ENCODE results near the gene ARHGAP12.

ARHGAP12 gene

GRCh38 chr10:31945392-31945791 is 16.8 kb upstream of the ARHGAP12 start:
- H3K9ac ChIP-seq (ENCODE audit: low read length): no peak overlapping the region
- H3K18ac ChIP-seq (ENCODE audit: low read length): no peak overlapping the region
- H3K14ac ChIP-seq (ENCODE audit: low read length): no peak overlapping the region
- H3K4me2 ChIP-seq (ENCODE audit: low read length): no peak overlapping the region
- no peak overlapping the region for H2BK5ac ChIP-seq (ENCODE audit: low read depth, low read length, poor library complexity)
- H3K23ac ChIP-seq (ENCODE audit: low read length): no peak overlapping the region
- peaks cover 0 to 2% of the 10 kb centered on the region in 2 experiments for H3K4me1 ChIP-seq (ENCODE audit: control insufficient read depth in 1 of 2, insufficient read depth in 2 of 2, low read length in 2 of 2)
- no peak overlapping the region for H2AFZ ChIP-seq (ENCODE audit: insufficient read depth, low read length, poor library complexity)
- H3K4ac ChIP-seq (ENCODE audit: low read depth, low read length): no peak overlapping the region
- H3K27me3 ChIP-seq (ENCODE audit: insufficient read depth, low read length): no peaks in the 10 kb centered on the region
- no peak overlapping the region for H3K27ac ChIP-seq (ENCODE audit: low read depth, low read length)
- H2BK12ac ChIP-seq (ENCODE audit: low read length): no peak overlapping the region
- no peak overlapping the region for H3K4me3 ChIP-seq (ENCODE audit: low read depth, low read length)
- H3K9me3 ChIP-seq (ENCODE audit: insufficient read depth, low read depth, low read length): no peaks in the 10 kb centered on the region
- no peaks in the 10 kb centered on the region for H3K79me1 ChIP-seq (ENCODE audit: low read length)
- no peaks in the 10 kb centered on the region for H3K79me2 ChIP-seq (ENCODE audit: control insufficient read depth, insufficient read depth, low read length, poor library complexity)
- H2AK5ac ChIP-seq (ENCODE audit: low read length): no peak overlapping the region
- H2BK120ac ChIP-seq (ENCODE audit: insufficient read depth, low read length, poor library complexity): no peak overlapping the region
- no peak for DNase-seq
- WGBS (ENCODE audit: extremely low coverage, insufficient coverage, insufficient read length): no CpG with 5 or more reads among the region's 1 CpG
- H4K91ac ChIP-seq (ENCODE audit: low read depth, low read length): no peak overlapping the region
- no peak overlapping the region for H4K8ac ChIP-seq (ENCODE audit: low read depth, low read length)
- H4K12ac ChIP-seq (ENCODE audit: low read depth, low read length): no peak overlapping the region
- no peaks in the 10 kb centered on the region for H3K36me3 ChIP-seq (ENCODE audit: control insufficient read depth in 1 of 2, insufficient read depth in 2 of 2, low read length in 2 of 2)

- no peak overlapping the region for H3K18ac ChIP-seq (ENCODE audit: low read length)
- H3K4me2 ChIP-seq (ENCODE audit: low read length): no peak overlapping the region
- H3K4me3 ChIP-seq (ENCODE audit: low read depth, low read length): no peak overlapping the region
- H2BK5ac ChIP-seq (ENCODE audit: low read depth, low read length, poor library complexity): no peak overlapping the region
- no peak overlapping the region for H3K23ac ChIP-seq (ENCODE audit: low read length)
- H3K9ac ChIP-seq (ENCODE audit: low read length): no peak overlapping the region
- H2AK5ac ChIP-seq (ENCODE audit: low read length): no peak overlapping the region
- H2AFZ ChIP-seq (ENCODE audit: insufficient read depth, low read length, poor library complexity): no peak overlapping the region
- H3K27ac ChIP-seq (ENCODE audit: low read depth, low read length): no peak overlapping the region
- peaks cover 0 to 2% of the 10 kb centered on the region in 2 experiments for H3K4me1 ChIP-seq (ENCODE audit: control insufficient read depth in 1 of 2, insufficient read depth in 2 of 2, low read length in 2 of 2)
- no peaks in the 10 kb centered on the region for H3K79me1 ChIP-seq (ENCODE audit: low read length)
- H3K14ac ChIP-seq (ENCODE audit: low read length): no peak overlapping the region
- H2BK12ac ChIP-seq (ENCODE audit: low read length): no peak overlapping the region
- H3K79me2 ChIP-seq (ENCODE audit: control insufficient read depth, insufficient read depth, low read length, poor library complexity): no peaks in the 10 kb centered on the region
- no peak overlapping the region for H4K8ac ChIP-seq (ENCODE audit: low read depth, low read length)
- H3K4ac ChIP-seq (ENCODE audit: low read depth, low read length): no peak overlapping the region
- no CpG with 5 or more reads among the region's 3 CpGs for WGBS (ENCODE audit: extremely low coverage, insufficient coverage, insufficient read length)
- H2BK120ac ChIP-seq (ENCODE audit: insufficient read depth, low read length, poor library complexity): no peak overlapping the region
- no peaks in the 10 kb centered on the region for H3K9me3 ChIP-seq (ENCODE audit: insufficient read depth, low read depth, low read length)
- DNase-seq: no peak
- no peaks in the 10 kb centered on the region for H3K27me3 ChIP-seq (ENCODE audit: insufficient read depth, low read length)
- no peak overlapping the region for H4K91ac ChIP-seq (ENCODE audit: low read depth, low read length)
- no peaks in the 10 kb centered on the region for H3K36me3 ChIP-seq (ENCODE audit: control insufficient read depth in 1 of 2, insufficient read depth in 2 of 2, low read length in 2 of 2)
- H4K12ac ChIP-seq (ENCODE audit: low read depth, low read length): no peak overlapping the region
Measured at GRCh38 chr10:31944071-31944433, 15.4 kb upstream of the ARHGAP12 start.

DNA sequence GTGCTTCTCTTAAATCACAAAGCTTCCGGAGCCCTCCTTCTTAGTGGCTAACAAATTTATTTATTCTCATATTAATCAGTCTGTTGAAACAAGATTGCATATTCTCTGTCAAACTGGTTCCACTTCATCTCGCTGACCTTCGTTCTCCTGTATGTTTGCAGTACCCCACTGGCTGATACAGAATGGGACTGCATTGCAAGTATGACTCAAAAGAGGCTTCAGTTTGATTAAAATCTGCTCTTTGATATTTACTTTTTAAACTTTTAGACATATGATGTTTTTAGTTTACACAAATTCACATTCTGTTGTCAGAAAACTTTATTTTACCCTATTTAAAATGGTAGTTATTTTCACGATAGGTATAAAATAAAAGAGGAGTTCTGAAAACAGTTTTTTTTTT is 14.3 kb upstream of the ARHGAP12 start:
- Histone ChIP-seq H3K36me3 (ENCODE audit: control insufficient read depth in 1 of 2, insufficient read depth in 2 of 2, low read length in 2 of 2) (no peaks in the 10 kb centered on the region), H3K23ac (ENCODE audit: low read length) (no peak overlapping the region), H3K9me3 (ENCODE audit: insufficient read depth, low read depth, low read length) (no peaks in the 10 kb centered on the region), H3K4me2 (ENCODE audit: low read length) (no peak overlapping the region), H2AK5ac (ENCODE audit: low read length) (no peak overlapping the region), H3K4me1 (ENCODE audit: control insufficient read depth in 1 of 2, insufficient read depth in 2 of 2, low read length in 2 of 2) (peaks cover 0 to under 1% of the 10 kb centered on the region in 2 experiments), H2AFZ (ENCODE audit: insufficient read depth, low read length, poor library complexity) (no peak overlapping the region), H3K27me3 (ENCODE audit: insufficient read depth, low read length) (no peaks in the 10 kb centered on the region), H3K4me3 (ENCODE audit: low read depth, low read length) (no peak overlapping the region), H2BK120ac (ENCODE audit: insufficient read depth, low read length, poor library complexity) (no peak overlapping the region), H3K27ac (ENCODE audit: low read depth, low read length) (no peak overlapping the region), H2BK12ac (ENCODE audit: low read length) (no peak overlapping the region), H3K79me1 (ENCODE audit: low read length) (no peaks in the 10 kb centered on the region), H4K91ac (ENCODE audit: low read depth, low read length) (no peak overlapping the region), H2BK5ac (ENCODE audit: low read depth, low read length, poor library complexity) (no peak overlapping the region), H3K79me2 (ENCODE audit: control insufficient read depth, insufficient read depth, low read length, poor library complexity) (no peaks in the 10 kb centered on the region), H3K4ac (ENCODE audit: low read depth, low read length) (no peak overlapping the region), H4K12ac (ENCODE audit: low read depth, low read length) (no peak overlapping the region), H3K9ac (ENCODE audit: low read length) (no peak overlapping the region), H3K14ac (ENCODE audit: low read length) (no peak overlapping the region), H4K8ac (ENCODE audit: low read depth, low read length) (no peak overlapping the region), H3K18ac (ENCODE audit: low read length) (no peak overlapping the region)
- no CpG with 5 or more reads among the region's 4 CpGs for WGBS (ENCODE audit: extremely low coverage, insufficient coverage, insufficient read length)
- DNase-seq: no peak

DNA sequence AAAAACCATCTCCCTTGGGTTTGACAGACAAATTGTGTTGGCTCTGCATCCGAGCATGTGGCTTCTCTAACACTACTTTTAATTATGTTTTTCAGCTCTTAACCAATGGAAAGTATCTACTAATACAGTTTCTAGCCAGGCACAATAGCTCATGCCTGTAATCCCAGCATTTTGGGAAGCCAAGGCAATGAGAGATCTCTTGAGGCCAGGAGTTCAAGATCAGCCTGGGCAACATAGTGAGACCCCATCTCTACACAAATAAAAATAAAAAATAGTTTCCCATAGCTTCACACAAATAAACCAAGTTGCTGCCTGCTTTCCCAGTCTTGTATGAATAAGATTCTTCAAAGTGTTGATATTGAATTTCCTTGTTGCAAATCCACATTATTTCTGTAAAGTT is 13.8 kb upstream of the ARHGAP12 start:
- H2BK5ac ChIP-seq (ENCODE audit: low read depth, low read length, poor library complexity): no peak overlapping the region
- no peak overlapping the region for H3K4me3 ChIP-seq (ENCODE audit: low read depth, low read length)
- no peak overlapping the region for H2AK5ac ChIP-seq (ENCODE audit: low read length)
- no peaks in the 10 kb centered on the region for H3K36me3 ChIP-seq (ENCODE audit: control insufficient read depth in 1 of 2, insufficient read depth in 2 of 2, low read length in 2 of 2)
- H3K4me1 ChIP-seq (ENCODE audit: control insufficient read depth in 1 of 2, insufficient read depth in 2 of 2, low read length in 2 of 2): no peaks in the 10 kb centered on the region
- no peak overlapping the region for H3K9ac ChIP-seq (ENCODE audit: low read length)
- no peaks in the 10 kb centered on the region for H3K9me3 ChIP-seq (ENCODE audit: insufficient read depth, low read depth, low read length)
- no peak overlapping the region for H4K91ac ChIP-seq (ENCODE audit: low read depth, low read length)
- H4K12ac ChIP-seq (ENCODE audit: low read depth, low read length): no peak overlapping the region
- H3K79me2 ChIP-seq (ENCODE audit: control insufficient read depth, insufficient read depth, low read length, poor library complexity): no peaks in the 10 kb centered on the region
- no peak overlapping the region for H3K18ac ChIP-seq (ENCODE audit: low read length)
- no peaks in the 10 kb centered on the region for H3K27me3 ChIP-seq (ENCODE audit: insufficient read depth, low read length)
- no peak overlapping the region for H3K27ac ChIP-seq (ENCODE audit: low read depth, low read length)
- no peak overlapping the region for H2BK120ac ChIP-seq (ENCODE audit: insufficient read depth, low read length, poor library complexity)
- no peak overlapping the region for H2BK12ac ChIP-seq (ENCODE audit: low read length)
- H4K8ac ChIP-seq (ENCODE audit: low read depth, low read length): no peak overlapping the region
- WGBS (ENCODE audit: extremely low coverage, insufficient coverage, insufficient read length): no CpG with 5 or more reads among the region's 1 CpG
- H3K23ac ChIP-seq (ENCODE audit: low read length): no peak overlapping the region
- H3K4ac ChIP-seq (ENCODE audit: low read depth, low read length): no peak overlapping the region
- H3K79me1 ChIP-seq (ENCODE audit: low read length): no peaks in the 10 kb centered on the region
- H2AFZ ChIP-seq (ENCODE audit: insufficient read depth, low read length, poor library complexity): no peak overlapping the region
- H3K4me2 ChIP-seq (ENCODE audit: low read length): no peak overlapping the region
- no peak overlapping the region for H3K14ac ChIP-seq (ENCODE audit: low read length)
- DNase-seq: no peak
